Measurements from ENCODE around the gene TNFAIP8. TPM values are rescaled to one million over a fixed set of nuclear protein-coding genes. Genes with fewer than 3 reads are reported as not detected.

TNFAIP8 gene
- total and polyA plus RNA-seq, 2 of the 13 experiments (the other 11 are each of a cell fraction or from before 2014, with no cell fraction given), result 6.4 to 11.2 TPM

GRCh38 chr5:119367502-119368237, 11.9 kb downstream of the TNFAIP8 start:
- intact Hi-C loops (cut with micrococcal nuclease; ENCODE audit: unreplicated experiment) (no loop called here), in situ Hi-C loops (cut with HindIII; ENCODE audit: extremely low pct_ligation_motif_present, low pct_unique_long_range_greater_than_20kb) (no loop called here)
- ATAC-seq (peak; percentile 48; the same call in 1 of the 3 replicates), FAIRE-seq (no peak), DNase-seq (ENCODE audit: low spot score) (peak; percentile 39)
- Histone ChIP-seq H3K4me2 (ENCODE audit: low read depth, low read length) (no peak overlapping the region), H3K36me3 (replicated peaks in 1 of 2; ENCODE audit: control insufficient read depth in 1 of 2, insufficient read depth in 2 of 2, low read length in 2 of 2) (no peaks in the 10 kb centered on the region), H3K27me3 (ENCODE audit: control insufficient read depth in 1 of 2, insufficient read depth in 2 of 2, low read length in 2 of 2) (no peaks in the 10 kb centered on the region), H3K79me2 (ENCODE audit: insufficient read depth, low read length) (no peaks in the 10 kb centered on the region), H3K27ac (ENCODE audit: extremely low read length, insufficient read depth, low read length) (no peak overlapping the region), H3K4me3 (replicated peaks in 1 of 3; ENCODE audit: insufficient read depth in 1 of 3, low read depth in 2 of 3, low read length in 3 of 3) (no peak overlapping the region), H2AFZ (ENCODE audit: low read length) (no peak overlapping the region), H3K9ac (ENCODE audit: insufficient read depth, low read depth, low read length) (no peak overlapping the region), H4K20me1 (ENCODE audit: insufficient read depth, low read length) (no peaks in the 10 kb centered on the region), H3K9me3 (ENCODE audit: low read length) (no peaks in the 10 kb centered on the region), H3K4me1 (ENCODE audit: insufficient read depth, low read length) (peaks cover 12% of the 10 kb centered on the region)
- ChIA-PET CTCF (ENCODE audit: low intra/inter-chr PET ratio, low total read pairs) (no interaction called here), POLR2A (no interaction called here)
- no TSS peak for BruUV-seq (replicated peaks)
- no peak for TF ChIP-seq ZFP41 (CRISPR knock-in tag; IDR thresholded peaks at IDR 0.05; ENCODE audit: borderline replicate concordance)
- TF ChIP-seq ZNF552 (CRISPR knock-in tag; IDR thresholded peaks at IDR 0.05; ENCODE audit: borderline replicate concordance), result no peak
- TF ChIP-seq MED1 (CRISPR knock-in tag; IDR thresholded peaks at IDR 0.05), result no peak
- TF ChIP-seq NR3C1 (CRISPR knock-in tag; IDR thresholded peaks at IDR 0.05), result no peak
- TF ChIP-seq MIER3 (CRISPR knock-in tag; IDR thresholded peaks at IDR 0.05; ENCODE audit: borderline replicate concordance), result no peak
- no peak for TF ChIP-seq ZNF761 (CRISPR knock-in tag; conservative IDR thresholded peaks at IDR 0.05)
- TF ChIP-seq EZH2 (conservative IDR thresholded peaks at IDR 0.05; ENCODE audit: low read depth, low read length), result no peak
- no peak for TF ChIP-seq ZBTB49 (CRISPR knock-in tag; IDR thresholded peaks at IDR 0.05; ENCODE audit: borderline replicate concordance)
- no peak for TF ChIP-seq YEATS2 (CRISPR knock-in tag; IDR thresholded peaks at IDR 0.05; ENCODE audit: borderline replicate concordance)
- TF ChIP-seq KLF6 (CRISPR knock-in tag; IDR thresholded peaks at IDR 0.05), result no peak
- 77% methylated on average over 1 of the region's 1 CpG for WGBS (ENCODE audit: low lambda C conversion rate)

All from HepG2 (cell line).